Esophagus (tissue), 2 donors: ENCODE results near the gene NOX5. TPM values are rescaled to one million over a fixed set of nuclear protein-coding genes. Genes with fewer than 3 reads are reported as not detected.

Experiments
- H3K27ac ChIP-seq, 2 donors: one replicate each; pipeline ENCODE4 v1.5.1; 2013; ENCODE audit warnings: low read depth in 2 of 2, mild to moderate bottlenecking in 2 of 2, inconsistent platforms in 1 of 2, low read length in 1 of 2, moderate library complexity in 1 of 2
- H3K27me3 ChIP-seq, 2 donors: one replicate each; pipeline ENCODE4 v1.6.1; 2013; ENCODE audit warnings: low read length in 2 of 2, control low read depth in 1 of 2, mild to moderate bottlenecking in 1 of 2; ENCODE audit not compliant: insufficient read depth in 2 of 2, control insufficient read depth in 1 of 2
- H3K36me3 ChIP-seq, 2 donors: one replicate each; pipeline ENCODE4 v1.6.1; 2013; ENCODE audit warnings: low read length in 1 of 2; ENCODE audit not compliant: control insufficient read depth in 2 of 2, insufficient read depth in 2 of 2
- H3K4me1 ChIP-seq, 2 donors: one replicate each; pipeline ENCODE4 v1.6.1; 2013; ENCODE audit warnings: low read length in 1 of 2; ENCODE audit not compliant: control insufficient read depth in 2 of 2, insufficient read depth in 2 of 2
- H3K4me3 ChIP-seq, 2 donors: one replicate each; pipeline ENCODE4 v1.5.1; 2013; ENCODE audit warnings: low read length in 2 of 2, mild to moderate bottlenecking in 2 of 2, low read depth in 1 of 2, moderate library complexity in 1 of 2
- H3K9me3 ChIP-seq, 2 donors: one replicate each; pipeline ENCODE4 v1.6.1; 2013; ENCODE audit warnings: mild to moderate bottlenecking in 2 of 2, low read depth in 1 of 2, low read length in 1 of 2, moderate library complexity in 1 of 2; ENCODE audit not compliant: control insufficient read depth in 2 of 2, insufficient read depth in 1 of 2
- WGBS, 2 donors: extraction: QIAGEN DNeasy Blood & Tissue Kit; methylation state at CpG; one replicate each; pipeline ENCODE4 v1.1.7; 2013; 5-methylcytosine and 5-hydroxymethylcytosine counted together
- polyA plus RNA-seq, 2 donors: library from polyadenylated mRNA; stranded (reverse); fragments of 200-250 nt; gene quantifications; one replicate each; pipeline ENCODE4 v1.2.3, GENCODE V29; 2013
- donor health status: healthy with polysubstance abuse.
- donor health status: Bipolar disorder and iron deficiency.

The NOX5 gene
- polyA plus RNA-seq, 2 donors: 0.26 to 0.29 TPM

DNA sequence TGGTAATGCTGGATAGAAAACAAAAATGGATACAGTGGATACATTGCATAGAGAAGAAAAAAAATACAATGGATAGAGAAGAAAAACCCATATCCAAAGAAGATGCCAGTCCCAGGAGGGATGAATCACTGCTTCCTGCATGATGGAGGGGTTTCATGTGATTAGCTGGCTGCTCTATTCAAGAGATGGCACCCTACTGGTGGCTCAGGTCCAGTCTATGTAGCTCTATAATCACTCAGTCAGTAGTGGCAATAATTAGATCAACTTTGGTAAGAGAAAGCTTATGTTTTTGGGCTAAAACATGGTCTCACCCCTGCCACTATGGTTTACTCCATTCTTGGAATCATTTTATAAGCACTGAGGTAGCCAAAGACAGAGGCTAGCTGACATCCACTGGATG is 33.7 kb upstream of the NOX5 start:
- Histone ChIP-seq H3K4me3 (no peak overlapping the region), H3K9me3 (no peaks in the 10 kb centered on the region), H3K27me3 (no peaks in the 10 kb centered on the region), H3K27ac (no peak overlapping the region), H3K4me1 (no peaks in the 10 kb centered on the region), H3K36me3 (no peaks in the 10 kb centered on the region)

- Histone ChIP-seq H3K4me3 (no peak overlapping the region), H3K36me3 (no peaks in the 10 kb centered on the region), H3K27ac (no peak overlapping the region), H3K27me3 (no peaks in the 10 kb centered on the region), H3K9me3 (no peaks in the 10 kb centered on the region), H3K4me1 (no peaks in the 10 kb centered on the region)
- 90 to 91% methylated on average over 4 of the region's 4 CpGs for WGBS, 2 donors
Observed at GRCh38 chr15:68981941-68982340, 32.6 kb upstream of the NOX5 start.

DNA sequence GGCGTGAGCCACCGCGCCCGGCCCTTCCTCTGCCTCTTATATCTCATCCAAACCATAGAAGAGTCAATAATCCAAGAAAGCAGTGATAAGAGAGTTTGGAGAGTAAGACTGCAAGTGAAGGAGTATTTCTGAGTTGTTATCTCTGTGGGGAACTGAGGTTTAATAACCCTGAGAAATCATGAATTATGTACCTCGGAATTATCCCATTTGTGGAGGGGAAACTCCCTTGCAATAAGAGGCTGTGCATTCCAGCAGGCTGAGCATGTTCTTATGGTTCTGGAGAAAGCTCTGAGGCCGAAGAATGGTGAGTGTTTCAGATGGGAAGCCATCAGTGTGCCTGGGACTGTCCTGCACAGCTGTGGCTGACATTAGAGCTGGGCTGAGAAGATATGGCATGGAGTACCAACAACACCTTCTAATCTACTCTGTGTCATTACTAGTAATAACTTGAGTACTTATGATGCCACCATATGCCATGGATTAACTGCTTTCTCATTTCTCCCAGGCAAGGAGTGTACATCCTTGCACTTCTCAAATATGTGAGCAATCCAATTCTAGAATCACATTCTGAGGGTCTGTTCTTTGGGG is 31.4 kb upstream of the NOX5 start:
- Histone ChIP-seq H3K9me3 (no peaks in the 10 kb centered on the region), H3K36me3 (no peaks in the 10 kb centered on the region), H3K27ac (no peak overlapping the region), H3K4me3 (no peak overlapping the region), H3K27me3 (peaks cover 0 to 2% of the 10 kb centered on the region in 2 donors), H3K4me1 (no peaks in the 10 kb centered on the region)
- WGBS, 2 donors: 92 to 95% methylated on average over 6 of the region's 6 CpGs

DNA sequence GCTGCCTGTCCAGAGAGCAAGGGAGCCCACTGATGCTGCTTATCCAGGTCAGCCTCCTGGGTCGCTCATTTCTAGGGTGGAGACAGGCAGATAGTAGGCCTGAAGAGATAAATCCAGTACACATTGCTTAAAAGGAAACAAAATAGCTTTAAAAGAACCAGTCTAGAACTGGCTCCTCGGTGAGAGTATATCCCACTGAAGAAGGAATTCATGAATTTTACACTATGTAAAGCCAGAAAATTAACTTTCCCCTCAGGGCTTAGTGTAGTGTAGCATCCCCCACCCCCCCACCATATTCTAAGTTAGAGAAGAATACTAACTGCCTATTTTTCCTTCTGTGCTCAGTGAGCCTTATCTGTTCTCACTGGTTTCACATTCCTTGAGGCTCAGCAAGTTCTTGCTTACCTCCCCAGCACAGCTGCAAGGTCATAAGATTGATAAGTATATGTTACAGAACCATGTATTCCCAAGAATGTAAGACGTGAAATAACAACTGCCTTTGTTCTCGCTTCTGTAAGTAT is 30.5 kb upstream of the NOX5 start:
- no peak overlapping the region for H3K27ac ChIP-seq
- H3K36me3 ChIP-seq: no peaks in the 10 kb centered on the region
- no peaks in the 10 kb centered on the region for H3K4me1 ChIP-seq
- peaks cover 0 to 2% of the 10 kb centered on the region in 2 donors for H3K27me3 ChIP-seq
- 68 to 79% methylated on average over 4 of the region's 4 CpGs for WGBS, 2 donors
- H3K9me3 ChIP-seq: no peaks in the 10 kb centered on the region
- no peak overlapping the region for H3K4me3 ChIP-seq

GRCh38 chr15:68984586-68984985 is 29.9 kb upstream of the NOX5 start:
- no peaks in the 10 kb centered on the region for H3K36me3 ChIP-seq
- no peaks in the 10 kb centered on the region for H3K4me1 ChIP-seq
- H3K27me3 ChIP-seq: peaks cover 0 to 2% of the 10 kb centered on the region in 2 donors
- H3K4me3 ChIP-seq: no peak overlapping the region
- no peak overlapping the region for H3K27ac ChIP-seq
- no peaks in the 10 kb centered on the region for H3K9me3 ChIP-seq
- WGBS, 2 donors: 93 to 94% methylated on average over 3 of the region's 3 CpGs

GRCh38 chr15:68985361-68985891 is 29.1 kb upstream of the NOX5 start:
- no peaks in the 10 kb centered on the region for H3K36me3 ChIP-seq
- H3K27me3 ChIP-seq: peaks cover 0 to 2% of the 10 kb centered on the region in 2 donors
- 88 to 89% methylated on average over 5 of the region's 5 CpGs for WGBS, 2 donors
- H3K4me1 ChIP-seq: no peaks in the 10 kb centered on the region
- no peak overlapping the region for H3K4me3 ChIP-seq
- H3K9me3 ChIP-seq: no peaks in the 10 kb centered on the region
- no peak overlapping the region for H3K27ac ChIP-seq

- Histone ChIP-seq H3K9me3 (no peaks in the 10 kb centered on the region), H3K4me1 (no peaks in the 10 kb centered on the region), H3K4me3 (no peak overlapping the region), H3K27me3 (peaks cover 0 to 2% of the 10 kb centered on the region in 2 donors), H3K27ac (no peak overlapping the region), H3K36me3 (no peaks in the 10 kb centered on the region)
- WGBS, 2 donors: 84 to 87% methylated on average over 5 of the region's 5 CpGs
Observed at GRCh38 chr15:68986322-68986721, 28.2 kb upstream of the NOX5 start.

- Histone ChIP-seq H3K9me3 (no peaks in the 10 kb centered on the region), H3K36me3 (no peaks in the 10 kb centered on the region), H3K27me3 (peaks cover 0 to 2% of the 10 kb centered on the region in 2 donors), H3K27ac (no peak overlapping the region), H3K4me3 (no peak overlapping the region), H3K4me1 (no peaks in the 10 kb centered on the region)
- WGBS, 2 donors: 93 to 94% methylated on average over 6 of the region's 6 CpGs
Observed at GRCh38 chr15:68987120-68987519, 27.4 kb upstream of the NOX5 start.

DNA sequence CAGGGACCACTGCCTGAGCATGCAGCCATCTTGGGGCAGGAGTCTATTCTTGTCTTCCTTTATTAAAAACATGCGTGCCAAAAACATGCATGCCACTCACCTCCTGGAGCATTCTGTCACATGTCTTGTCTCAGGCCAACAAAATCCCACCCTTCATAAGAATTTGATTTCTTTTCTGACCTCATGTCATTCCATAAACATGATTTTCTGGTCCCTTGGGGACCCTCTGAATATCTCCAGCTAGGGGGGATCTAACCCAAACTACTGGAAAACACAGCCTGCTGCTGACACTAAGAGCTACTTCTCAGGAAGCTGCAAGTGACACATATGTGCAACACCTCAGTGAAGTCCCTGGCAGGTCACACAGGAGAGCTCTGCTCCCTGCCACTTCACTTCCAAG is 26.8 kb upstream of the NOX5 start:
- no peak overlapping the region for H3K27ac ChIP-seq

More for the DNA sequence above, 26.8 kb upstream of the NOX5 start:
- Histone ChIP-seq H3K9me3 (no peaks in the 10 kb centered on the region), H3K4me3 (no peak overlapping the region), H3K36me3 (no peaks in the 10 kb centered on the region), H3K4me1 (no peaks in the 10 kb centered on the region), H3K27me3 (peaks cover 0 to 2% of the 10 kb centered on the region in 2 donors)
- WGBS, 2 donors: 47 to 72% methylated on average over 1 of the region's 1 CpG
